Kidney (tissue), 14 donors: ENCODE data around the gene PPM1N. TPM values are rescaled to one million over a fixed set of nuclear protein-coding genes. Genes with fewer than 3 reads are reported as not detected.
"Not testable (repeated sequence)": the region's sequence is repeated elsewhere in the genome, so short reads cannot be mapped to it uniquely, and the experiment has no call there.

Source experiments
- DNase-seq, 5 donors: peaks; one replicate each; pipeline ENCODE4 v3.0.0-alpha.2; 2013 to 2020
- FAIRE-seq: peaks from 2 replicates; lab custom pipeline; 2012; peaks lifted over from hg19 to GRCh38; lab: Jason Lieb, UNC
- H3K27ac ChIP-seq, 2 donors: one replicate each; pipeline ENCODE4 v1.7.0; 2013; ENCODE audit warnings: low read depth in 2 of 2, low read length in 2 of 2, inconsistent platforms in 1 of 2
- H3K27me3 ChIP-seq: one replicate; pipeline ENCODE4 v1.7.1; 2013; ENCODE audit warnings: low read length, inconsistent platforms; ENCODE audit not compliant: control insufficient read depth, insufficient read depth
- H3K36me3 ChIP-seq, 3 donors: one replicate each; pipeline versions ENCODE4 v1.7.0 to v1.7.1; 2013; ENCODE audit warnings: low read length in 3 of 3, control low read depth in 1 of 3, inconsistent platforms in 1 of 3; ENCODE audit not compliant: insufficient read depth in 3 of 3, control insufficient read depth in 2 of 3
- H3K4me1 ChIP-seq, 3 donors: one replicate each; pipeline versions ENCODE4 v1.7.0 to v1.7.1; 2013; ENCODE audit warnings: low read length in 3 of 3, inconsistent platforms in 1 of 3, low read depth in 1 of 3; ENCODE audit not compliant: control insufficient read depth in 2 of 3, insufficient read depth in 2 of 3
- H3K4me3 ChIP-seq, 3 donors: one replicate each; pipeline versions ENCODE4 v1.7.0 to v1.8.1; 2013; ENCODE audit warnings: low read length in 3 of 3, control low read depth in 1 of 3, inconsistent platforms in 1 of 3
- H3K9ac ChIP-seq, 3 donors: one replicate each; pipeline versions ENCODE4 v1.7.0 to v1.7.1; 2013; ENCODE audit warnings: low read length in 3 of 3, control low read depth in 1 of 3, inconsistent platforms in 1 of 3
- H3K9me3 ChIP-seq, 3 donors: one replicate each; pipeline versions ENCODE4 v1.7.0 to v1.7.1; 2013; ENCODE audit warnings: low read length in 3 of 3, control low read depth in 1 of 3, inconsistent platforms in 1 of 3; ENCODE audit not compliant: control insufficient read depth in 2 of 3, insufficient read depth in 1 of 3
- intact Hi-C: fragments of 100-400 bp; cut with DNase I; formaldehyde crosslinking; loops from one replicate; pipeline ENCODE4 v1.11.1; 2022
- polyA plus RNA-seq: library from polyadenylated mRNA; stranded (reverse); fragments of 350-450 nt; fragmentation: Illumina TruSeq; extraction: RNeasy Lipid Tissue Mini Kit (QIAGEN cat#74804); gene quantifications from one replicate; pipeline ENCODE4 v1.2.3, GENCODE V29; 2014; ENCODE audit warnings: low read depth, low replicate concordance; ENCODE audit not compliant: insufficient read depth
- total RNA-seq: library from RNA; stranded (reverse); fragmentation: NEBNext Ultra II Directional; extraction: Animal tissue kit (Norgen Biotek cat#: 25700); gene quantifications from one replicate; pipeline ENCODE4 v1.2.1, GENCODE V29; 2021
- TF ChIP-seq, protein P1 (sequence below): IDR thresholded peaks from 3 replicates; pipeline ENCODE4 v1.5.1; 2012; ENCODE audit warnings: mild to moderate bottlenecking, moderate library complexity, borderline replicate concordance; ENCODE audit not compliant: insufficient read depth; ENCODE audit errors: extremely low read depth
- donor health status: control.
- donor health status: control.
- donor health status: control.
- donor health status: control.
- donor health status: control.
- donor health status: DM: yes; HTN: yes; CAD: no.
- donor health status: Normal renal cell carcinoma (clear cell type).

The PPM1N gene
- total and polyA plus RNA-seq, 2 donors from 2014 or later, result 0.69 to 2.2 TPM

DNA sequence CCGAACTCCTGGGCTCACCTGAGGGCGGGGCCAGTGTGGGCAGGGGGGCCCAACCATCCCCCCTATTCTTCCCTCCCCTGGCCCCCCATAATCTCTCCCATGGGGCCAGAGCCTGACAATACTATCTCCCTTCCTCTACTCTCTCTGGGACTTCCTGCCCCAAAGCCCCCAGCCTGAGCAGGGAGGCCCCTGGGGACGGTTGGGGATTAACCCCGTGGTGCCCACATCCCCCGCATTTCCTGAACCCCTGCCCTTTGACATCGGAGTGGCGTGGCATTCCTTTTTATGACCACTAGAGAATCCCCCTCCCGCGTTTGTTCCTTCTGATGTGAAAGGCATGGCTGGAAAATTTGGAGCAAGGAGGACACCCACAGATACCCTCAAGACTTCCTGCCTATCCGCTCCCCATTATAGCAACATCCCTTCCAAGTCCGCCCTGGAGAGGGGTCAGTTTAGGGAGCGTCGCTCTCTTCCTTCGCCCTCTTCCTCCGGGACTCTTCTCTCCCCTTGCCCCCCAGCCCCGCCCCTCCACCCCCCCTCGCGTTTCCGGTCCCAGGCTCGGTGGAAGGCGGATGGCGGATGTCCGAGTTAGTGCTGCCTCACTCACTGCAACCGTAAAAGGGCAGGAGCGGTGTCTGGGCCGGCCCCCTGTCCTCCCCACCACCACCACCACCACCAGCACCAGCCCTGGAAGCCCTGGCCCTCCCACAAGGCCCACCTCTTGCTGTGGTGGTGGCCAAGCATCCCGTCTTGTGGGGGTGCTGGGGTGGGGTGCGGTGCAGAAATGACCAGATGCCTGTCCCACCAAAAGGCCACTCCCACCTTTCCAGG, 10.8 kb downstream of the PPM1N start:
- H3K4me3 ChIP-seq, result peak overlapping the region; percentile 62 to 88 (median 80)
- intact Hi-C loops, result no loop called here
- H3K27ac ChIP-seq, result peak overlapping the region; percentile 87 to 90
- no peaks in the 10 kb centered on the region for H3K9me3 ChIP-seq
- H3K4me1 ChIP-seq, result peaks cover 0 to 12% (median 4%) of the 10 kb centered on the region in 3 donors
- FAIRE-seq (no peak), DNase-seq (peak in 4 of 5 donors; percentile 59 to 94 (median 79))
- H3K36me3 ChIP-seq, result no peaks in the 10 kb centered on the region
- no peaks in the 10 kb centered on the region for H3K27me3 ChIP-seq
- H3K9ac ChIP-seq, result peak overlapping the region in 2 of 3 donors; percentile 73 to 96
- TF ChIP-seq, protein P1, sequence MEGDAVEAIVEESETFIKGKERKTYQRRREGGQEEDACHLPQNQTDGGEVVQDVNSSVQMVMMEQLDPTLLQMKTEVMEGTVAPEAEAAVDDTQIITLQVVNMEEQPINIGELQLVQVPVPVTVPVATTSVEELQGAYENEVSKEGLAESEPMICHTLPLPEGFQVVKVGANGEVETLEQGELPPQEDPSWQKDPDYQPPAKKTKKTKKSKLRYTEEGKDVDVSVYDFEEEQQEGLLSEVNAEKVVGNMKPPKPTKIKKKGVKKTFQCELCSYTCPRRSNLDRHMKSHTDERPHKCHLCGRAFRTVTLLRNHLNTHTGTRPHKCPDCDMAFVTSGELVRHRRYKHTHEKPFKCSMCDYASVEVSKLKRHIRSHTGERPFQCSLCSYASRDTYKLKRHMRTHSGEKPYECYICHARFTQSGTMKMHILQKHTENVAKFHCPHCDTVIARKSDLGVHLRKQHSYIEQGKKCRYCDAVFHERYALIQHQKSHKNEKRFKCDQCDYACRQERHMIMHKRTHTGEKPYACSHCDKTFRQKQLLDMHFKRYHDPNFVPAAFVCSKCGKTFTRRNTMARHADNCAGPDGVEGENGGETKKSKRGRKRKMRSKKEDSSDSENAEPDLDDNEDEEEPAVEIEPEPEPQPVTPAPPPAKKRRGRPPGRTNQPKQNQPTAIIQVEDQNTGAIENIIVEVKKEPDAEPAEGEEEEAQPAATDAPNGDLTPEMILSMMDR, result no peak

DNA sequence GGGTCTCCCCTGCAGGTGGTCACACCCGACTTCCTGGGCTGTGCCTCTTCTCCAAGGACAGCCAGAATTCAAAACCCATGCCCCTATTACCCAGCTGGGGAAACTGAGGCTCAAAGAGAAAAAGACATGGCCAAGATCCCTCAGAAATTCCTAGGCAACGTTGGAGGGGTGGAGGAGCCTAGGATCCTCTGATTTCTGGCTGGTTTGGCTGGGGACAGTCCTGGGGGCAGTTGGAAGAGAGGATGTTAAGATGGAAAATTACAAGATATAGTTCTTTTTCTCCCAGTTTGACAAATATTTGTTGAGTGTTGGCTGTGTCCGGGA, 11.4 kb downstream of the PPM1N start:
- no peaks in the 10 kb centered on the region for H3K27me3 ChIP-seq
- peak overlapping the region in 1 of 3 donors; percentile 88 for H3K4me3 ChIP-seq
- no peaks in the 10 kb centered on the region for H3K36me3 ChIP-seq
- no peak for FAIRE-seq
- H3K9me3 ChIP-seq, result no peaks in the 10 kb centered on the region
- TF ChIP-seq, protein P1, result no peak
- DNase-seq, result no peak
- peak overlapping the region; percentile 76 to 87 for H3K27ac ChIP-seq
- intact Hi-C loops, result no loop called here
- peak overlapping the region in 2 of 3 donors; percentile 4 to 51 for H3K9ac ChIP-seq
- H3K4me1 ChIP-seq, result peaks cover 0 to 18% (median 10%) of the 10 kb centered on the region in 3 donors

DNA sequence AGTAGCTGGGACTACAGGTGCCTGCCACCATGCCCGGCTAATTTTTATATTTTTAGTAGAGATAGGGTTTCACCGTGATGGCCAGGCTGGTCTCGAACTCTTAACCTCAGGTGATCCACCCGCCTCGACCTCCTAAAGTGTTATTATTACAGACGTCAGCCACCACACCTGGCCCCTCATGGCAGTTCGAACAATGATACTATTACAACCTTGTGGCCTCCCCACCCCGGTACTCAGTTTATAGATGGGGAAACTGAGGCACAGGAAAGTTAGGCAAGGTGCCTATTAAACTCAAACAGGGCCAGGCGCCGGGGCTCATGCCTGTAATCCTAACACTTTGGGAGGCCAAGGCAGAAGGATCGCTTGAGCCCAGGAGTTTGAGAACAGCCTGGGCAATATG, 12.1 kb downstream of the PPM1N start:
- H3K4me3 ChIP-seq, H3K27me3 ChIP-seq, FAIRE-seq, H3K9ac ChIP-seq, intact Hi-C loops, H3K36me3 ChIP-seq, H3K9me3 ChIP-seq, H3K27ac ChIP-seq, DNase-seq: not testable (repeated sequence)
- peaks cover 0 to 21% (median 16%) of the 10 kb centered on the region in 3 donors for H3K4me1 ChIP-seq

DNA sequence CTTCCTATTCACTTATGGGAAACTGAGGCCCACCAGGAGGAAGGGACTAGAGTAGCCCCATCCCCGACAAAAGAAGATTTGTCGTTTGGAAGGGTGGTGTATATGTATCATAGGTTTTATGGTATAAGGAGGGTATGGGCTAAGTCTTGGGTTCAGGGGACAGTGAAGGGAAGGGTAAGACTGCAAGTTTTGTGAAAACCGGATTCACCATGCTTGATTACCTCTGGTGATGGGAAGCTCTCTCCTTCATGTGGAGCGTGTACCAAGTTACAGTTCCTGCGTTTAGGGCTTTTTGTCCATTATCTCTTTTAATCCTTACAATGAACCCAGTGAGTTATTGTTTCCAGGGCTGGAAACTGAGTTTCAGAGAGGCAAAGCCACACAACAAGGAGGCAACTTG, 12.8 kb downstream of the PPM1N start:
- no peaks in the 10 kb centered on the region for H3K27me3 ChIP-seq
- H3K4me1 ChIP-seq, result peaks cover 0 to 20% (median 16%) of the 10 kb centered on the region in 3 donors
- H3K36me3 ChIP-seq, result no peaks in the 10 kb centered on the region
- no peak overlapping the region for H3K4me3 ChIP-seq
- no peaks in the 10 kb centered on the region for H3K9me3 ChIP-seq
- H3K27ac ChIP-seq, result no peak overlapping the region
- FAIRE-seq (no peak), DNase-seq (no peak)
- no peak overlapping the region for H3K9ac ChIP-seq
- TF ChIP-seq, protein P1, result no peak
- intact Hi-C loops, result no loop called here
